Measurements from ENCODE around the gene CCL7.
"Not testable (repeated sequence)": the region's sequence is repeated elsewhere in the genome, so short reads cannot be mapped to it uniquely, and the experiment has no call there.

Gene CCL7

DNA sequence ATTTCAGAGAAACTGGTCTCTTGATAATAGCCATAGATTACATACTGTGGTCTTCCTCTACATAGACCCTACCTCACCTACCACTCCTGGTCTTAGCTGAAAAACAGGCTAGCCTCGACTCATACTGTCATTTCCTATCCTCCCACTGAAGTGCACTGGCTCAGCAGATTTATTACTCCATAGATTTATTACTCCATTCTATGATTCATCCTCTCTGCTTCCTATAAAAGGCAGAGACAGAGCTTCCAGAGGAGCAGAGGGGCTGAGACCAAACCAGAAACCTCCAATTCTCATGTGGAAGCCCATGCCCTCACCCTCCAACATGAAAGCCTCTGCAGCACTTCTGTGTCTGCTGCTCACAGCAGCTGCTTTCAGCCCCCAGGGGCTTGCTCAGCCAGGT is at the start of gene CCL7:
Gene CCL7, plus strand, starts transcription at position 253 of the 400 bp plus-strand sequence. Its CDS starts 70 bp downstream, at position 323.
- no peak for DNase-seq (ENCODE audit: low read depth in 2 of 2)

DNA sequence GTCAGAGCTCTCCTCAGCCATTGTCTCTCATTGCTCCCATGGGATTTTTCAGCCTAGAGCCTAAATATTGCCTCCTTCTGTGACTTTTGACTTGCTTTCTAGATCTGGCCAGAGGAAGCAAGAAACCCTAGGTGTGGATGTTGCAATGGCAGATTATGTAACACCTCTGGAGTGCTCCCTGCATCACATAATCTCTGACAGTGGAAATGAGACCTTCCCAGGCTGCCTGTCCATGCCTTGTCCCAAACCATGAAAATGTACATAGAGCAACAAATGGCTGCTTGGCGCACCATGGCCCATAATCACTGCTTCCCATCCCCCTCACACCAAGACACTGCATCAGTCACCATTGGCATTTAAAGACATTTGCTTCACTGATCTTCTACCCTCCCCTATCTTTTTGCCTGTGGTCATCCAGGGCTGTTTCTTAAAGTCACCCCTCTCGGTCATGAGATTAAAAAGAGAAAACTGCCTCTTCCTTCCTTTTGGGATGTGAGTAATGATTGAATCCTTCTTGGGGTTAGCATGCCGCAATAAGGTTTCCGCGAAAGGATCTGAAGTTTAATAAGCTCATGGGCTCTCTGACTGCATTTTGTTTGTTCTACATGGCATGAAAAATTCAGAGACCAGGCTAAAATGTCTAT is 49.1 kb upstream of the CCL7 start:
- DNase-seq (ENCODE audit: low read depth in 2 of 2) = no peak

DNA sequence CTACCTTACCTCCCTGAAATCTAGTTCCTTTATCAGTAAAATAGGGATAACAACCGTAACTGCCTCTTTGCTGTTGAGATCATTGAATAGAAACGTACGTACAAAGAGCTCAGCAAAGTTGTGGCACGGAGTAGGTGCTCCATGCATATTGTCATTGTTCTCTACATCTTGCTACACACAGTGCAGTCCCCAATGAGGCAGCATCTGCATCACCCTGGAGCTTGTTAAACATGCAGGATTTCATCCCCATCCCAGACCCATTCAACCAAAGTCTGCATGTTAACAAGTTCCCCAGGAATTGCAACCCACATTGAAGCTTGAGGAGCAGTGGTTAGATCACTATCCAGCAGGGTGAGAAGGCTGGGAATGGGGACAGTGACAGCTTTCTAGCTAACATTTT is 48.6 kb upstream of the CCL7 start:
- DNase-seq (ENCODE audit: low read depth in 2 of 2) = no peak

DNA sequence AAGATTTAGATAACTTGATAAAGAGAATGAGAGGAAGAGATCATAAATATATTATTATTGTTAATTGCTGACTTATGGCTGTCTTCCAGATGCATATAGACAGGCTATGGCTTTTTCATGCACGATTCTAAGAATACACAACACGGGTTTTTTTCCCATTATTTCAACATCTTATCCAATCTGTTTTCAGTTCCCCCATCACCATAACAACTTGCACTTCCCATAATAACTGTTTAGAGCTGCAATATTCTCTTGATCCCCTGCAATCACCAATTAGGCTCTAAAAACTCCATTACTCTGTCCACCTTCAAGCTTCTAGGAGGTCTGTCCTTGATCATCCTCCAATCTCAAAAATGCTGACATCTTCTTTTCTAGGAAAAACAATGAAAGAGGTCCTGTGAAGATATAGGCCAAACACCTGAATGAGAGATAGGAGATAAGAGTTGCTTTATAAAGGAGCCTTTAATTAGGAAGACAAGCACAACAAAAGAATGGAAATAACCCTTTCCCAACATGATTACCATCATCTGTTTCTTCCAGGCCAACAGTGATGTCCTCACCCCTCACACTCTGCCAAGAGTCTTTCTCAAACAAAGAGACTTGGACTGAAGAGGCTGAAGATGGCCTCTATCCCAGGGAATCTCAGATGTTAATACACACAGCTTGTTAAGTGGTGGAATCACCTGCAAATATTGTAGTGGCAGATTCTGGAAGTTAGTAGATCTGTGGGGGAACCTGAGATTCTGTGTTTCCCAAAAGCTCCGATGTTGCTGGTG is 47.1 kb upstream of the CCL7 start:
- no peak for DNase-seq (ENCODE audit: low read depth in 2 of 2)

DNA sequence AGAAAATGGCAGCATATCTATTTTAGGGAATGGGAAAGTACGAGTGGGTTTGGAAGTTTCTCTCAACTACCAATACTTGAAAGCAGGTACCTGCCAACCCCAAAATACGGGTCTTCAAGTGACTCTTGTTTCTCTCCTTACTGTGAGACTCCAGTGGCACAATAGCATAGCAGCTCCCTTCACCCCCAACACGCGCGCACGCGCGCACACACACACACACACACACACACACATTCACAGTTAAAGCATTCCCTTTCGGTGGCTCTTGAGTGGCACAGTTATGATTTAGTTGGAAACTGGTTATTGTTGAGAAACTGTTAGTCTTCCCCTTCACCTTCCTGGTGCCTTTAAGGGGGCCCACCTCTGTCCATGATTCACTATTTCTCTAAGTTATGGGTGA is 45.0 kb upstream of the CCL7 start:
- no peak for DNase-seq (ENCODE audit: low read depth in 2 of 2)

DNA sequence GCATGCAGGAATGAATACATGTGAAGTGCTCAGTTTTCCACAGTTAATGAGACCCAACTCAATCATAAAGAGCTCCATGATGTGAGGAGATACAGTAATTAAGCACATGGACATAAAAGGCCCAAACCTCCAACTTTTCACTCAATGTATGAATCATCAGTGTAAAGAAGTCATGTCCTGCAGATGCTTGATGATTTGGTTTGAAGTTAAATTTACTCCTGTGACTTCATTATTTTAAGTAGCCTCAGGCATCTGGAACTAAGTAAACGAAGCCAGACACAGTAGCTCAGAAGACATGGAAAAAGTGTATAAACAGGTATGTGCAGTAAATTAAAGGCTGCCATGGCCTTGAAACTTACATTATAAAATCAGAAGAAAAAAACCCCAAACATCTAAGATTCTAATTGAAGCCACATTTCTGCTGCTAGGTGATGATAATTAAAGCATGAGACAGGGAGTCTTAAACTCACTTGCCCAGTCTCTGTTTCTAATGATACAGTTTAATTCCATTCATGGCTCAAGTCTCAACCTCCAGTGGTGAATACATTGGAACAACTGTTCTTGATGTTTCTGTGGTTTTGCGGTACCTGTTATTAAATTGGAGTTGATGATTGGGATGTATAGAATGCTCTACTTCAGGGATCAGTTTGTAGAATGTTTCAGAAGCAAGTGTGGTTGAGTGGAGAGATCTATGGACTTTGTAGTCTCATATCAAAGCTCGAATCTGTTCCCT is 43.8 kb upstream of the CCL7 start:
- no peak for DNase-seq (ENCODE audit: low read depth in 2 of 2)

DNA sequence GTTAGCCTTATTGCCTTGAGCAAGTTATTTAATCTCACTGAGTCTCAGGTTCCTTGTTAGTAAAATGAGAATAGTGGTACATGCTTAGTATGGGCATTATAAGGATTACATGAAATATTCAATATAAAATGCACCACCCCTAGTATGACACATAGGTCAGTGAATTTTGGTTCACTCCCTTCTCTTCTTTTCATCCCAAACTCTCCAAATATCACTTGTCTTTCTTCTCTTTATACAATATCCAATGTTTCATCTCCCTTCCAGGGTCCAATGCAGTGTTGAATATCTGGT is 43.3 kb upstream of the CCL7 start:
- DNase-seq (ENCODE audit: low read depth in 2 of 2) = no peak

DNA sequence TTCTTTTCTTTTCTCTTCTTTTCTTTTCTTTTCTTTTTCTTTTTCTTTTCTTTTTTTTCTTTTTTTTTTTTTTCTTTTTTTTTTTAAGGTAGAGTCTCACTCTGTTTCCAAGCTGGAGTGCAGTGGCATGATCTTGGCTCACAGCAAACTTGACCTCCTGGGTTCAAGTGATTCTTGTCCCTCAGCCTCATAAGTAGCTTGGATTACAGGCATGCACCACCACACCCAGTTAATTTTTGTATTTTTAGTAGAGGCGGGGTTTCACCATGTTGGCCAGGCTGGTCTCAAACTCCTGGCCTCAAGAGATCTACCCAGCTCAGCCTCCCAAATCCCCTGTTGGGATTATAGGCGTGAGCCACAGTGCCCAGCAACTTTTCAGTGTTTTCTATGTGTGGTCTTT is 42.7 kb upstream of the CCL7 start:
- not testable (repeated sequence) for DNase-seq (ENCODE audit: low read depth in 2 of 2)

DNA sequence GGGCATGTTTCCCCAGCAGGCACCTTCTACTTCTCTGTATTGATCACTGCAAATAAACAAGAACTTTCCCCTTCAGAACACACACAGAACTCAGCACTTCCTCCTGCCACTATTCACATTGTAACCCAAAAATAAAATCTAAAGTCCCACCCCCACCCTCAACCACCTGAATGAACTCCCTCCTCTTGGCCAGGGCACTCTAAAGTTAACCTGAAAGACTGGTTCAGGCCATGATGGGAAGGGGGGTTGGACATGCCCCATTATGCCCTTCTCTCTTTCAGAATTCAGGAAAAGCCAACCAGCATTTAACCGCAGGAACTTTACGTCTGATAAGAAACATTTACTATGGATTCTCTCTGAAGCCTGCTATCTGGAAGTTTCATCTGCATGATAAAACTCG is 42.3 kb upstream of the CCL7 start:
- no peak for DNase-seq (ENCODE audit: low read depth in 2 of 2)

DNA sequence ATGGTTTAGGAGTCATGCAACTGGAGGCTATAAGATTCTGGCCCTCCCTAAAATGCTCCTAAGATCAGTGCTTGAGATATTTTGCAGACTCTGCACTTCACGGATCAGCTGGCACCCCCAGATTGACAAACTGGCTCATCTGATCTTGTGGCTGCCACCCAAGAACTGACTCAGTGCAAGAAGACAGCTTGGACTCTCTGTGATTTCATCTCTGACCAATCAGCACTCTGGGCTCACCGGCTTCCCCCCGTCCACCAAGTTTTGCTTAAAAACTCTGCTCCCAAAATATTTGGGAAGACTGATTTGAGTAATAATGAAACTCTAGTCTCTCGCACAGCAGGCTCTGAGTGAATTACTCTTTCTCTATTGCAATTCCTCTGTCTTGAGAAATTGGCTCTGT is 41.2 kb upstream of the CCL7 start:
- DNase-seq (ENCODE audit: low read depth in 2 of 2) = no peak

DNA sequence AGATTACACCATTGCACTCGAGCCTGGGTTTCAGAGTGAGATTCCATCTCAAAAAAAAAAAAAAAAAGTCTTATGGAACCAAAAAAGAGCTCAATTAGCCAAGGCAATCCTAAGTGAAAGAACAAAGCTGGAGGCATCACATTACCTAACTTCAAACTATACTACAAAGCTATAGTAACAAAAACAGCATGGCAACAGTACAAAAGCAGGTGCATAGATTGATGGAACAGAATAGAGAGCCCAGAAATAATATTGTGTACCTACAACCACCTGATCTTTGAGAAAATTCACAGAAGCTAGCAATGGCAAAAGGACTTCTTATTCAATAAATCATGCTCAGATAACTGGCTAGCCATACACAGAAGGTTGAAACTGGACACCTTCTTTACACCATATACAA is 39.7 kb upstream of the CCL7 start:
- no peak for DNase-seq (ENCODE audit: low read depth in 2 of 2)

DNA sequence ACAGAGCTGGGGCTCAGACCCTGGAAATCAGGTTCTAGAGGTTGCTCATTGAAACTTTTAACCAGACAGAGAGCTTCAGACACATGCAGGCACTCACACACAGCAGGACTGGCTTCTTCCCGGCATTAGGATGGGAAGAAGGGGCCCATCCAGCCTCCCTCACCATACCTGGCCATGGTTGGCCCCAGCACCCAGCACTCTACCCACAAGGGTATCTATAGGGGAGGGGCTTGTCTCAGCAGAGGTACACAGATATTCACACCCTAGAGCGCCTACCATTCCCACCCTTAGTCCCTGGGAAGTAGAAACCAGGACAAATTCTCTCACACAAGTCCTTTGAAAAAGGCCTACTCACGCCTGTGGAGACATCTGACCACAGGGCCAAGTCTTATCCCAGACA is 35.4 kb upstream of the CCL7 start:
- DNase-seq (ENCODE audit: low read depth in 2 of 2) = no peak

DNA sequence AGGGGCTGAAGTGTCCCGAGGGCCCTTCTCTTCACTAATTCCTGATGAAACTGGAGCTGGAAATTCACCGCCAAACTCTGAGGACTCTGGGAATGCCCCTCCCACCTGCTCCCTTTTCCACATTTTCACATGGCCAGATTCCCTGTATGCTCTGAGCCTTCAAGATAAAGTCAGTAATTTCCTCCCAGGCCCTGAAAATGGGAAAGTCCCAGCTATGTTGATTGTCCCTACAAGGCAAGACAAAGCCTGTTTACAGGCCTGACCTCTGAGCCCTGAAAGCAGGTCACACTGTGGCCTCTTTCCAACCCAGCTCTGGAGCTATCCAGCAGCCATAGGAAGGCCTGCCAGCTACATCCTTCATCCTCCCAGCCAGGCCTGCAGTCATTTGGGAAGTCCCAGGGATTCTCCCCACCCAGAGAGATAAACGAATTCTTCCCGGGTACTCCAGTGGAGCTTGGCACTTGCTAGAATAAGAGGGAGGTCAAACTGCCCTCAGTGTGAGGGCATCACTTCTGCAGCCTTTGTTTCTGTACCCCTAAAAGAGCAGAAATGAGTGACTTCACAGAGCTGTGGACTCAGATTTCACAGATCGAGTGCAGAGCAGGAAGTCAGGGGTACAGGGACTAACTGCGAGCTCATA is 34.5 kb upstream of the CCL7 start:
- no peak for DNase-seq (ENCODE audit: low read depth in 2 of 2)

DNA sequence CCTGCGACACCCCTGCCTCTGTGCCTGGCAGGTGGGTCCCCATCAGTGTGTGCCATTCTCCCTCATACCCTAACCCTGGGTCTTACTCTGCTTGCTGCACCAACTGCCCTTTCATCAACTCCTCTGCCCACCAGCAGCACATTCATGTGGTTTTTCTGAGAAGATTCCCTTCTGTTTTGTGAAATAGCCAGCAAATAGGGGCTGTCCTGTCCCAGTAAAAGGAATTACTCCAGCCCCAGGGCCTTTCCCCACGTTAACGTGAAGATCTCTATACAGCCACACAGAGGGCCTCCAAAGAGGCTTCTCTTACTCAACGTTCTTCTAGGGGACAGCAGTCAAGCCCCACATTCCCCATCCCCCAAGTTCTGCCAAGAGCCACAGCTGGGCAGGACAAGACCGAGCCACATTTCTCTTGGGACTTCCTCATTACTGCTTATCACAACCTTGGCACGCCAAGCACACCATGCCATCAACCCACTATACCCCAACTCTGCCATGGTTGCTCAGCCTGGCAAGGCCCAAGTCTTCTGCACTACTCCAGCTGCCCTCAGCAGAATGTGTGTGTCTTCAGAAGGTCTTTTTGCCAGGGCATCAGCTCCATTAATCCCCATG is 33.6 kb upstream of the CCL7 start:
- no peak for DNase-seq (ENCODE audit: low read depth in 2 of 2)

DNA sequence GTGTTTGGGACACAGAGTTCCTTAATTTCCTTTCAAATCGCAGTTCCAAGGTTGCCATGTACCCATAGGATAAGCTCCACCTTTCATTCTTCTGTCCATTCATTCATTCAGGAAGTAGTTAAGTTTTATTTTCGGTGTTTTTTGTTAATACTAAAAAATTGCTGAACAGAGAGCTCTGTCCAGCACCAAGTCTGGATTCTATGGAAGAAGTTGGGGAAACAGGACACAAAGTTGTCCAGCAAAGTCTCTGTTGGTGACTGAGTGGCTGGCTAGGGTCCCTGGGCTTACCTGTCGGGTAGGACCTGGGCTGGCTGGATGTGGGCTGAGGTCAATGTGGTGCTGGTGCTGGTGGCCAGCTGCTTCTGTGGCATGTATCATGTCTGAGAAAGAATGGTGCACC is 32.6 kb upstream of the CCL7 start:
- no peak for DNase-seq (ENCODE audit: low read depth in 2 of 2)

DNA sequence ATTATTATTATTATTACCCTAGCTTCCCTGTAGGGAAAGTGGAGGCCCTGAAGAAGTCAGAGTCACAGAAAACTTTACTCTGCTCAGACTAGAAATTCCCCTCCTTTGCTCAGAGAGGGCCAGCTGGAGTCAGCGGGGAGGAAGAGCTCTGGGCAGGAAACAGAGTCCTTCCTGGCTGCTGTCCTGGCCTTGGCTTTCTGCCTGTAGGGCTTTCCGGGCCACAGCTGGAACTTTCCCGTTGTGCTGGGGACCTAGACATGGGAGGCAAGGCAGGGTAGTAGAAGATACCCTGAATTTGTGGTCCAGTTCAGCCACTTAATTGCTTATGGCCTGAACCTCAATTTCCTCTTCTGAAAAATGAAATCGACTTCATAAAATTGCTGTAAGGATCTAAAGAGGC is 29.0 kb upstream of the CCL7 start:
- DNase-seq (ENCODE audit: low read depth in 2 of 2) = no peak

DNA sequence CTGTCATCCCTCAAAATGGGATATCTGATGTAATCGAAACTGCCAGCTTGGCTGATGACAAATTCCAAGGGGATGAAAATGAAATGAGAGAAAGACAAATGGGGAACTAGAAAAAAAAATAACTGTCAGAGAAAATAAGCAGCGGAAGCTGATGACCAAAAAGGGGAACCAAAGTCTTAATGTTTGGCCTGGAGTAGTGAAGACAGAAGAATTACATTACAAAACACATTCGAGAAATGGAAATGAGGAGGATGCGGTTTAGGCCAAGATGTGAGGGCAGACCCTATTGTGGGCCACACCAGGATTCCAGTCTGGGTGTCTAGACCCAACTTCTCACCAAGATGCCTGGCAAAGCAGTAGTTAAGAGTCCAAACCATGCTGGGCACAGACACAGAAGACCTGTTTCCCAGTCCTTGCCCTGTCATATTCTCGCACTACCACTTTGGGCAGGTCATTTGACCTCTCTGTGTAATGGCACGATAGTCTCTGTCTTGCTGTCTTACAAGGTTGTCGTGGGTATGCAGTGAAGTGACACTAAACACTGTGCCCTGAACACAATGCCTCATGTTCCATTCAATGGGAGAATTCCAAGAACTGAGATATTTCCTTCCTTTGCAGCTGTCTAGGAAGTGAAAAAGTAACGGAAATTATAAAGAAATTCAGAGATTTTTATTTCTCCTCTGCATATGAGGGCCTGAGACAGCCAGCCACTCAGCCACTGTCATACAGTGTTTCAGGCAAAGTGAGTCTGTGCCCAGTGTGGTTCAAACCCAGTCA is 27.2 kb upstream of the CCL7 start:
- no peak for DNase-seq (ENCODE audit: low read depth in 2 of 2)

DNA sequence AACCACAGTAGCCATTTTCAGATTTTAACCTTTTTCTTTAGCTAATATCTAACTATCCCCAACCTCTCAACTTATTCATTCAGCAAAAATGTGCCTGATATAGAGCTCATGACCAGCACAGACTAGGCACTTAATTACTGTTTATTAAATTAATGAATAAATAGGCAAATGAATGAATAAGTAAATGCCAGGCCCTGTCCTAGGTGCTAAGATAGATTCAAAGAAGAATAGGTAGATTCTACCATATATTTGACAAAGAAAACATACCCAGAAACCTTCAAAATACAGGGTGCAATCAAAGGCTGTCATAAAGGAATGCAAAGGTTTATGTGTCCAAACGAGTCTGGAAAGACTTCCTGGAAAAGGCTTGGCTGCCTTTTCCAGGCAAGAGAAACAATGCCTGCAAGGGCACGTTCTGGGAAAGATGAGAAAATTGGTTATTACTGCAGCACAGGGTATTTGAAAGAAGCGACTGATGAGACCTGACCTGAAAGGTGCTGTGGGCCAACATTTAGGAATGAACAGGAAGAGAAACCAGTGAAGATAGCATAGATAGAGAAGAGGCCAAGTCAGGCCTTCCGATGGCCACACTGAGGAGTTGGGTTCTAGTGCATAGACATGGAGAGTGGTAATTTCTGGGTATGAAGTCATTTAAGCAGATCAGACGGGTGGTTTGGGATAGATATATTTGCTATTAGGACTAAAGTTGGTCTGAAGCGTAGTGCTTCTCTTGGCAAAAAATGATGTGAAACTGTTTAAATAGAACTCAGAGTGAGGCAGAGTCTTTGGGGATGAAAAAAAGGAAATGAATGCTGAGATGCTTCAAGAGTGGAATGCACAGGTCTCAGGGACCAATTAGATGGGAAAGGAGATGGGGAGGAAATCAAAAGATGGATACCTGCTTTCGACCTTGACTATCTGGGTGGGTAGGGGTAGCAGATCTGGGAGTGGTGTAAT is 26.4 kb upstream of the CCL7 start:
- no peak for DNase-seq (ENCODE audit: low read depth in 2 of 2)

DNA sequence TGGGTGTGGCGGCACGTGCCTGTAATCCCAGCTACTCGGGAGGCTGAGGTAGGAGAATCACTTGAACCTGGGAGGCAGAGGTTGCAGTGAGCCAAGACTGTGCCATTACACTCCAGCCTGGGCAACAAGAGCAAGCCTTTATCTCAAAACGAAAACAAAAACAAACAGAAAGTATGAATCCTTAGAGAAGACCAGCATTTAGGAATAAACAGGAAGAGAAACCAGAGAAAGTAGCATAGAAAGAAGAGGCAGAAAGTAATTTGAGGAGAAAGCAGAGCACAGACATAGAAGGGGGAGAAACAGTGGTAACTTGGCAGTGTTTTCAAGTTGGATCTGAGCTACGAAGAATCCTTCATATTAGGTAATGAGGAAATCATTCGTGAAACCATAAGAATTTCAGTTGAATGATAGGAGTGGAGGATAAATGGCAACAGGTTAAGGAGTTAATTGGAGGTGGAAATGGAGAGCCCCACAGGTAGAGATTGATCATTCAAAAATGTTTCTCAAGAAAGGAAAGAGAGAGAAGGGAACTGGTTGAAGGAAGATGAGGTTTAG is 24.6 kb upstream of the CCL7 start:
- DNase-seq (ENCODE audit: low read depth in 2 of 2) = no peak

DNA sequence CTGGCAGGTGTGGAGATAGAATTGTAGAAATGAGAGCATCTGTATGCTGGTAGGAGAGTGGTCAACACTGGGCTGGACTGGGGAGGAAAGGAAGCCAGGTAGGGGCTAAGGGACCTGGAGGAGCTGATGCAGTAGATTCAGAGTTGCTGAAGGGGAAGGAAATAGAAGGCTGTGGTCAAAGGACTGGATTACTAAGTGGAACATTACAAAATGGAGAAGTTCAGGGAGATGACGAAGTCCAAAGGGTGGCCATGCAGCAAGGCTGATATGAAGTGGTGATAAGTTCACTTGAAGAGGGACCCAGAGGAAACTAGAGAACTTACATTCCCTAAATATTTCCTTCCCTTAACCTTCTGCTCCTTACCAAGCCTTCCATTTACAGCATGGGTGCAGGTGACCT is 23.6 kb upstream of the CCL7 start:
- DNase-seq (ENCODE audit: low read depth in 2 of 2) = no peak

All from stimulated activated CD4-positive, alpha-beta T cell treated with anti-CD3 and anti-CD28 coated beads, Interleukin-1b, Interleukin-23, amount 100 ng/mL, for 4 hours (primary cell).